Tibial artery (tissue), 4 donors: ENCODE results near the gene SORCS2.

Experiments
- DNase-seq, 2 donors: peaks; one replicate each; pipeline ENCODE4 v3.0.0-alpha.2; 2019
- H3K27ac ChIP-seq, 2 donors: fragments of 200-600 bp; sonication (generic) in 1 of 2; 1 replicate in 1 of 2; 2 replicates in 1 of 2; pipeline ENCODE4 v1.5.1; 2018 to 2019; ENCODE audit warnings: mild to moderate bottlenecking in 1 of 2
- H3K27me3 ChIP-seq, 2 donors: fragments of 200-600 bp; sonication (generic) in 1 of 2; one replicate each; pipeline versions ENCODE4 v1.5.1 to v1.6.0; 2016 to 2019
- H3K36me3 ChIP-seq, 3 donors: fragments of 200-600 bp; sonication (generic) in 2 of 3; one replicate each; pipeline ENCODE4 v1.5.1; 2016 to 2019; ENCODE audit warnings: mild to moderate bottlenecking in 2 of 3
- H3K4me1 ChIP-seq, 4 donors: fragments of 200-600 bp; sonication (generic) in 2 of 4; 1 replicate in 3 of 4; 2 replicates in 1 of 4; pipeline ENCODE4 v1.5.1; 2016 to 2019
- H3K4me3 ChIP-seq, 2 donors: fragments of 200-600 bp; sonication (generic) in 1 of 2; 1 replicate in 1 of 2; 2 replicates in 1 of 2; pipeline ENCODE4 v1.5.1; 2018 to 2019; ENCODE audit warnings: mild to moderate bottlenecking in 2 of 2
- H3K9me3 ChIP-seq, 3 donors: fragments of 200-600 bp; sonication (generic) in 1 of 3; one replicate each; pipeline ENCODE4 v1.5.1; 2016 to 2019
- intact Hi-C: fragments of 100-400 bp; cut with DNase I; formaldehyde crosslinking; loops from one replicate; pipeline ENCODE4 v1.15.0; 2023; ENCODE audit warnings: low total_unique reads
- TF ChIP-seq, protein P1 (sequence below), 2 experiments: fragments of 200-600 bp in 1 of 2; fragments of 450-650 bp in 1 of 2; IDR thresholded peaks; one replicate each; pipeline ENCODE4 v1.5.1; 2017 to 2019; ENCODE audit warnings: antibody characterized with exemption in 2 of 2, mild to moderate bottlenecking in 1 of 2, moderate library complexity in 1 of 2

The SORCS2 gene

DNA sequence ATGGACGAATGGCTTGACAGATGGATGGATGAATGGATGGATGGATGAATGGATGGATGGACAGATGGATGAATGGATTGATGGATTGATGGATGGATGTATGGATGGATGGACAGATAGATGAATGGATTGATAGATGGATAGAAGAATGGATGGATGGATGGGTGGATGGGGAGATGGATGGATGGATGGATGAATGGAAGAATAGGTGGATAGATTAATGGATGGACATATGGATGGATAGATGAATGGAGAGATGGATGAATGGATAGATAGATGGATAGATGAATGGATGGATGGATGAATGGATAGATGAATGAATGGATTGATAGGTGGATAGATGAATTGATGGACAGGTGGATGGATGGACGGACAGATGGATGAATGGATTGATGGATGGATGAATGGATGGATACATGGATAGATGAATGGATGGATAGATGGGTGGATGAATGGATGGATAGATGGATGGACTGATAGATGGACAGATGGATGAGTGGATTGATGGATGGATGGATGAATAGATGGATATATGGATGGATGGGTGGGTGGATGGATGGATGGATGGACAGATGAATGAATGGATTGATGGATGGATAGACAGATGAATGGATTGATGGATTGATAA, 208.4 kb downstream of the SORCS2 start:
- Histone ChIP-seq H3K27ac (no peak overlapping the region), H3K9me3 (no peaks in the 10 kb centered on the region), H3K4me3 (no peak overlapping the region), H3K36me3 (no peaks in the 10 kb centered on the region), H3K4me1 (no peaks in the 10 kb centered on the region), H3K27me3 (peaks cover 0 to 17% of the 10 kb centered on the region in 2 donors)
- intact Hi-C loops, result no loop called here
- DNase-seq, result no peak
- TF ChIP-seq, protein P1, sequence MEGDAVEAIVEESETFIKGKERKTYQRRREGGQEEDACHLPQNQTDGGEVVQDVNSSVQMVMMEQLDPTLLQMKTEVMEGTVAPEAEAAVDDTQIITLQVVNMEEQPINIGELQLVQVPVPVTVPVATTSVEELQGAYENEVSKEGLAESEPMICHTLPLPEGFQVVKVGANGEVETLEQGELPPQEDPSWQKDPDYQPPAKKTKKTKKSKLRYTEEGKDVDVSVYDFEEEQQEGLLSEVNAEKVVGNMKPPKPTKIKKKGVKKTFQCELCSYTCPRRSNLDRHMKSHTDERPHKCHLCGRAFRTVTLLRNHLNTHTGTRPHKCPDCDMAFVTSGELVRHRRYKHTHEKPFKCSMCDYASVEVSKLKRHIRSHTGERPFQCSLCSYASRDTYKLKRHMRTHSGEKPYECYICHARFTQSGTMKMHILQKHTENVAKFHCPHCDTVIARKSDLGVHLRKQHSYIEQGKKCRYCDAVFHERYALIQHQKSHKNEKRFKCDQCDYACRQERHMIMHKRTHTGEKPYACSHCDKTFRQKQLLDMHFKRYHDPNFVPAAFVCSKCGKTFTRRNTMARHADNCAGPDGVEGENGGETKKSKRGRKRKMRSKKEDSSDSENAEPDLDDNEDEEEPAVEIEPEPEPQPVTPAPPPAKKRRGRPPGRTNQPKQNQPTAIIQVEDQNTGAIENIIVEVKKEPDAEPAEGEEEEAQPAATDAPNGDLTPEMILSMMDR (IDR thresholded peaks at IDR 0.05), result no peak

DNA sequence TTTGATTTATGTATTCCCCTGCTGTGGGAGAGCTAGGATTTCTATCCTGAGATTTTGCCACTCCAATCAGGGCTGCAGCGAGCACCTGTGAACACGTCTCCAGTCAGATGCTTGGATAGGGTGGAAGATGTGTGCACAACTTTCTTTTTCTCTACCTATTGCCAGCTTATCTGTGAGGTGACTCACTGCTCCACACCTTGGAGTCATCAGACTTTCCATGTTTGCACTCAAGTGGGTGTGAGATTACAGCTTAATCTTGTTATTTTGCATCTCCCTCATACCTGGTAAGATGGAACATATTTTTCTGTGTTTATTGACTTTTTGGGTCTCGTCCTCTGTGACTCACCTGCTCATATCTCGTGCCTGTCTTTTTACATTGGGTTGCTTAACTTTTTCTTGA, 210.2 kb downstream of the SORCS2 start:
- H3K4me3 ChIP-seq, result no peak overlapping the region
- peaks cover 0 to 13% of the 10 kb centered on the region in 2 donors for H3K27me3 ChIP-seq
- TF ChIP-seq, protein P1 (IDR thresholded peaks at IDR 0.05), result no peak
- intact Hi-C loops, result no loop called here
- H3K27ac ChIP-seq, result no peak overlapping the region
- H3K4me1 ChIP-seq, result no peaks in the 10 kb centered on the region
- DNase-seq, result no peak
- H3K9me3 ChIP-seq, result no peaks in the 10 kb centered on the region
- no peaks in the 10 kb centered on the region for H3K36me3 ChIP-seq

DNA sequence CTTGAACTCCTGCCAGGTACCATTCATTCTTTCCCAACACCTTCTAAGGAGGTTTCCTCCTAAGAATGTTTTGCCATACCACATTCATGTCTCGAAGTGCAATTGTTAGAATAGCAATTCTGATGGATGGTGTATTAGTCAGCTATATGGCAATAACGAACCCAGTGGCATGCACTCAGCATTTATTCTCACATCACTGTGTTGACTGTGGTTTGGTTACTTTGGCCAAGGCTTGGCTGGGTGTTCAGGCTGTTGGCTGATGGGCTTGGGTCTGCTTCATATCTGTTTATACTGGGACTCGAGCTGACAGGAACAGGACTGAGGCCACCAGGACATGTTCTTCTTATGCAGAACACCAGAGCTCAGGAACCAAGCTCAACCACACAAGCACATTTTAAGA, 210.7 kb downstream of the SORCS2 start:
- Histone ChIP-seq H3K4me3 (no peak overlapping the region), H3K4me1 (no peaks in the 10 kb centered on the region), H3K36me3 (no peaks in the 10 kb centered on the region), H3K9me3 (peaks cover 0 to 3% (median under 1%) of the 10 kb centered on the region in 3 donors), H3K27ac (no peak overlapping the region), H3K27me3 (peaks cover 0 to 13% of the 10 kb centered on the region in 2 donors)
- peak in 1 of 2 donors; percentile 14 for DNase-seq
- TF ChIP-seq, protein P1 (IDR thresholded peaks at IDR 0.05), result no peak
- intact Hi-C loops, result no loop called here

DNA sequence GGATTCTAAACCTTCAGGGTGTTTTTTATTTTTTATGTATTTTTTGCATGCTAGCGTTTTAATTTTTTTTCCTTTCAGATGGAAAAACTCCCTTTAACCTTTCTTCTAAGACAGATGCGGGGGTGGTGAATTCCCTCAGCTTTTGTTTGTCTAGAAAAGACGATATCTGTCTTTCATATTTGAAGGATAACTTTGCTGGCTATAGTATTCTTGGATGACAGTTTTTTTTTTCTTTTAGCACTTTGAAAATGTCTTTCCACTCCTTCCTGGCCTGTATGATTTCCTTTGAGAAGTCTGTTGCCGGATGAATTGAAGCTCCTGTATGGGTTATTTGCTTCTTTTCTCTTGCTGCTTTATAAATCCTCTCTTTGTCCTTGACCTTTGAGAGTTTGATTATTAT, 215.8 kb downstream of the SORCS2 start:
- H3K9me3 ChIP-seq, result peaks cover 0 to 19% (median 13%) of the 10 kb centered on the region in 3 donors
- no peak for DNase-seq
- no peak overlapping the region for H3K27ac ChIP-seq
- no peaks in the 10 kb centered on the region for H3K27me3 ChIP-seq
- no peaks in the 10 kb centered on the region for H3K36me3 ChIP-seq
- TF ChIP-seq, protein P1 (IDR thresholded peaks at IDR 0.05), result no peak
- H3K4me1 ChIP-seq, result peaks cover 0 to 21% (median 0%) of the 10 kb centered on the region in 4 donors
- intact Hi-C loops, result no loop called here
- no peak overlapping the region for H3K4me3 ChIP-seq

DNA sequence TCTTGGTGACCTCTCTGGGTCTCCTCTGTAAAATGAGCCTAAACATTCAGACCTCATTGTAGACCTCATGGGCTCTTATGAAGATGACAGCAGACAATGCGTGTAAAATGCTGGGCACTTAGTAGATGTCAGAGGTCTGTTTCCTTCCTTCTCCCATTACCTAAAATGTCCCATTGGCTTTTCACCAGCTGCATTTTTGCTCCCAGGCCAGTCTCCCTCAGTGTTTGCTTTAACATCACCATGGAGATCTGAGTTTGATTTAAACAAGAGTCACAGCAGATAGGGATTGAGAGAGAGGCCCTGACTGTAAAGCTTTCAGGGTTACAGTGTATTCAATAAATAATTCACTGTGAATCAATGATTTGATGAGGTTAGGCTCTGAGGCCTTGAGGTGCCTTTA, 218.1 kb downstream of the SORCS2 start:
- peaks cover 0 to 21% (median 0%) of the 10 kb centered on the region in 4 donors for H3K4me1 ChIP-seq
- no peak overlapping the region for H3K4me3 ChIP-seq
- no peaks in the 10 kb centered on the region for H3K27me3 ChIP-seq
- H3K36me3 ChIP-seq, result no peaks in the 10 kb centered on the region
- intact Hi-C loops, result no loop called here
- TF ChIP-seq, protein P1 (IDR thresholded peaks at IDR 0.05), result no peak
- no peak for DNase-seq
- no peak overlapping the region for H3K27ac ChIP-seq
- peaks cover 0 to 19% (median 13%) of the 10 kb centered on the region in 3 donors for H3K9me3 ChIP-seq
